Activated CD8-positive, alpha-beta memory T cell treated with anti-CD3 and anti-CD28 coated beads for 48 hours (primary cell): Measurements from ENCODE around the gene GSS.

Experiments
- DNase-seq, 3 experiments: peaks; one replicate each; pipeline ENCODE4 v3.0.0-alpha.2; 2020; ENCODE audit warnings: low read depth in 2 of 3, low spot score in 2 of 3

Gene GSS

GRCh38 chr20:34947336-34947735 is 8.3 kb downstream of the GSS start:
- no peak for DNase-seq

- no peak for DNase-seq
Observed at GRCh38 chr20:34946661-34947060, 8.9 kb downstream of the GSS start.

GRCh38 chr20:34945315-34946077 is 10.1 kb downstream of the GSS start:
- DNase-seq, result no peak

GRCh38 chr20:34943808-34944567 is 11.6 kb downstream of the GSS start:
- DNase-seq, result no peak

GRCh38 chr20:34942301-34942700 is 13.3 kb downstream of the GSS start:
- no peak for DNase-seq

GRCh38 chr20:34941226-34941625 is 14.4 kb downstream of the GSS start:
- DNase-seq, result no peak

- DNase-seq, result no peak
Observed at GRCh38 chr20:34940081-34940481, 15.5 kb downstream of the GSS start.

- DNase-seq, result no peak
Observed at GRCh38 chr20:34938466-34939163, 17.0 kb downstream of the GSS start.

- DNase-seq, result no peak
Observed at GRCh38 chr20:34931771-34932170, 23.8 kb downstream of the GSS start.

GRCh38 chr20:34928411-34928810 is 27.2 kb downstream of the GSS start:
- DNase-seq, result no peak

GRCh38 chr20:34927736-34928135 is 27.9 kb downstream of the GSS start:
- no peak for DNase-seq

GRCh38 chr20:34926581-34926980 is 29.0 kb downstream of the GSS start:
- no peak for DNase-seq

GRCh38 chr20:34925981-34926380 is 29.6 kb downstream of the GSS start:
- no peak for DNase-seq

GRCh38 chr20:34925341-34925740 is 30.3 kb downstream of the GSS start:
- DNase-seq, result no peak

- no peak for DNase-seq
Observed at GRCh38 chr20:34923414-34923813, 32.2 kb downstream of the GSS start.

- no peak for DNase-seq
Observed at GRCh38 chr20:34922654-34923381, 32.8 kb downstream of the GSS start.

- DNase-seq, result no peak
Observed at GRCh38 chr20:34921436-34921835, 34.2 kb downstream of the GSS start.

- no peak for DNase-seq
Observed at GRCh38 chr20:34920055-34920454, 35.6 kb downstream of the GSS start.

- DNase-seq, result no peak
Observed at GRCh38 chr20:34916774-34917354, 38.7 kb downstream of the GSS start.

GRCh38 chr20:34915749-34916455 is 39.7 kb downstream of the GSS start:
- no peak for DNase-seq
